Measurements from ENCODE around the gene CMTM5.

- no peak for TF ChIP-seq CTCF (IDR thresholded peaks at IDR 0.05 in 8 of 11, conservative IDR thresholded peaks at IDR 0.05 in 3 of 11)
- TF ChIP-seq POLR2A (IDR thresholded peaks at IDR 0.05), result no peak
- TF ChIP-seq POLR2AphosphoS5 (IDR thresholded peaks at IDR 0.05), result no peak
These were observed 1.9 kb downstream of the CMTM5 start for GRCh38 chr14:23378612-23379220.

All from spleen (tissue), 7 donors.